BJ (cell line): ENCODE results near the gene NAA38. TPM values are rescaled to one million over a fixed set of nuclear protein-coding genes. Genes with fewer than 3 reads are reported as not detected.

Experiments used
- CTCF ChIA-PET: fragments of 350-600 bp; formaldehyde crosslinking; extraction: SDS; loops from one replicate; lab custom pipeline; 2021; ENCODE audit warnings: antibody characterized with exemption, inconsistent platforms; lab: Yijun Ruan, JAX
- POLR2A ChIA-PET: fragments of 300-600 bp; sonication (Branson Sonifier 250); formaldehyde crosslinking; extraction: SDS; loops from one replicate; lab custom pipeline; 2021; ENCODE audit warnings: antibody characterized with exemption; lab: Charles Lee
- DNase-seq: peaks from one replicate; pipeline ENCODE4 v3.0.0-alpha.2; 2011; ENCODE audit warnings: low read depth
- H3K27me3 ChIP-seq: 2 replicates; pipeline ENCODE4 v1.6.0; 2011; ENCODE audit warnings: low read length; ENCODE audit not compliant: control insufficient read depth, insufficient read depth
- H3K36me3 ChIP-seq: 2 replicates; pipeline ENCODE4 v1.5.1; 2011; ENCODE audit warnings: low read length; ENCODE audit not compliant: control insufficient read depth, insufficient read depth
- H3K4me3 ChIP-seq: 2 replicates; pipeline ENCODE4 v1.5.1; 2011; ENCODE audit warnings: low read depth, mild to moderate bottlenecking, control low read depth, low read length
- CTCF ChIP-seq: IDR thresholded peaks from 2 replicates; pipeline ENCODE4 v1.5.1; 2011; ENCODE audit warnings: low read depth, mild to moderate bottlenecking, control low read depth, inconsistent platforms, low read length, moderate library complexity; ENCODE audit not compliant: insufficient read depth
- polyA plus RNA-seq: library from polyadenylated mRNA; depleted of rRNA; stranded (reverse); fragments of >200 nt; gene quantifications from 2 replicates; pipeline ENCODE4 v1.2.3, GENCODE V29; 2011

Gene NAA38
- polyA plus RNA-seq, 1 experiment, result 82.7 TPM

- ChIA-PET CTCF (interaction anchor here (0.9 to 1.7 kb wide), 5 partner anchors 7 to 227 kb away, joined by 3 to 9 read pairs (median 4); partner anchors contain the start of gene NAA38), POLR2A (interaction anchor here (0.5 to 1.0 kb wide), 3 partner anchors 13 to 44 kb away, joined by 3 to 4 read pairs (median 3); partner anchors contain the start of genes CYB5D1 and NAA38)
- H3K4me3 ChIP-seq, result peak overlapping the region; percentile 68
- TF ChIP-seq CTCF, result no peak
- DNase-seq, result no peak
- H3K36me3 ChIP-seq, result peaks cover 19% of the 10 kb centered on the region
- no peaks in the 10 kb centered on the region for H3K27me3 ChIP-seq
Measured at GRCh38 chr17:7842380-7843256, 14.7 kb downstream of the NAA38 start.

DNA sequence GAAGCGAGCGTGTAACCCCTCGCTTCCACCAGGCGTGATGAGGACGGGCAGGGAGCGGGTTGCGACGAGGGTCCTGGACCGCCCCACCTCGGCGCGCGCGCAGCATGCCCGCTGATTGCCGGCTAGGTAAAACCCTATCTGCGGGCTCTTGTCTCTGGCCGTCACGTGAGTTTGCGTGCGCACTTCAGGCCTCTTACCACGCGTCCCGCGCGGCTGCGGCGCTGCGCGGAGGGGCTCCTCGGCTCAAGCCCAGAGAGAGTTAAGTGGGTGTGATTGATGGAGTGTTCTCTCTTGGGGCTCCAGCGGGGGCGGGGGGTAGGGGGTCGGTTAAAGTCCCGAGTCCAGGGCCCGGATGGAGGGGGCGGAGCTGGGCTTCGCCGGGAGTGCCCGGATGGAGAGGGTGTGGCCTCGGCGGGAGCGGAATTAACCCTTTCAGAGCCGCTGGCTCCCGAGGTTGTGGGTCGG lies 15.4 kb downstream of the NAA38 start:
- POLR2A ChIA-PET, result interaction anchor here (0.5 kb wide), 1 partner anchor 14 kb away, joined by 3 read pairs; no protein-coding TSS in a partner anchor
- Histone ChIP-seq H3K4me3 (peak overlapping the region; percentile 68), H3K27me3 (no peaks in the 10 kb centered on the region), H3K36me3 (peaks cover 15% of the 10 kb centered on the region)
- CTCF ChIA-PET, result interaction anchor here (1.0 to 1.7 kb wide), 2 partner anchors 15 to 228 kb away, joined by 3 to 9 read pairs; partner anchors contain the start of gene NAA38
- no peak for TF ChIP-seq CTCF
- DNase-seq, result no peak

DNA sequence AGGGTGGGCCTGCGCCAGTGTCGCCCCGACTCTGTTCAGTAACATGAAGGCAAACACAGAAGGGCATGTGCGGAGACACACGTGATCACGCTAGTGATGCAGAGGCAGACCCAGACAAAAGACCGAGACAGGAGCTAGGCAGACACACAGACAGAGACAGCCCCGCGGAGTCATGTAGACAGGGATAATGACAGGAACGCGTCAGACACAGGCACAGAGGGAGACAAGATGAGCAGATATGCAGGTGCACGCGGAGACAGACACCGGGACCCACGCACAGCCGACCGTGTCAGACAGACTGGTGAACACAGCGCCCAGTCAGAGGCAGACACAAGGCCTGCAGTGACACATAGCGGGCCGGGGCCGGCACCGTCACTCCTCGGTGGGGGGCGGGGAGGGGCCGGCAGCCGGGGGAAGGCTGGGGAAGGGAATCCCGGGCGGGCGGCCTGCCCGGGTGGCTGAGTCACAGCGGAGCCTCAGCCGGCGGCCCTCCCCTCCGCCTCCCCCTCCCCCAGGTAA lies 15.9 kb downstream of the NAA38 start:
- ChIA-PET CTCF (interaction anchor here (0.8 to 1.7 kb wide), 5 partner anchors 16 to 344 kb away, joined by 3 to 9 read pairs (median 3); partner anchors contain the start of gene NAA38), POLR2A (no interaction called here)
- TF ChIP-seq CTCF, result 0 out of 2 replicates have a peak, but pooled peaks have one; percentile 12
- no peak for DNase-seq
- H3K36me3 ChIP-seq, result peaks cover 11% of the 10 kb centered on the region
- H3K4me3 ChIP-seq, result peak overlapping the region; percentile 68
- H3K27me3 ChIP-seq, result no peaks in the 10 kb centered on the region

GRCh38 chr17:7840875-7841274 lies 16.5 kb downstream of the NAA38 start:
- POLR2A ChIA-PET, result no interaction called here
- no peak for DNase-seq
- TF ChIP-seq CTCF, result no peak
- H3K36me3 ChIP-seq, result peaks cover 10% of the 10 kb centered on the region
- CTCF ChIA-PET, result interaction anchor here (0.8 to 1.1 kb wide), 3 partner anchors 31 to 345 kb away, joined by 3 read pairs; no protein-coding TSS in a partner anchor
- H3K4me3 ChIP-seq, result no peak overlapping the region
- H3K27me3 ChIP-seq, result no peaks in the 10 kb centered on the region

GRCh38 chr17:7840441-7840840 lies 16.9 kb downstream of the NAA38 start:
- POLR2A ChIA-PET, result no interaction called here
- Histone ChIP-seq H3K36me3 (peaks cover 8% of the 10 kb centered on the region), H3K27me3 (no peaks in the 10 kb centered on the region), H3K4me3 (no peak overlapping the region)
- no peak for DNase-seq
- no peak for TF ChIP-seq CTCF
- CTCF ChIA-PET, result interaction anchor here (0.8 to 1.1 kb wide), 3 partner anchors 31 to 345 kb away, joined by 3 read pairs; no protein-coding TSS in a partner anchor
